GM12874 (cell line): ENCODE data around the gene SLC39A5.
A peak's percentile ranks its signal among the peaks of the same experiment; 100 is the strongest.

Experiments used
- TF ChIP-seq, protein P1 (sequence below): IDR thresholded peaks from 2 replicates; pipeline ENCODE4 v1.5.1; 2011; ENCODE audit warnings: low read depth, mild to moderate bottlenecking, control low read depth, low read length, moderate library complexity; ENCODE audit not compliant: insufficient read depth

SLC39A5 gene

DNA sequence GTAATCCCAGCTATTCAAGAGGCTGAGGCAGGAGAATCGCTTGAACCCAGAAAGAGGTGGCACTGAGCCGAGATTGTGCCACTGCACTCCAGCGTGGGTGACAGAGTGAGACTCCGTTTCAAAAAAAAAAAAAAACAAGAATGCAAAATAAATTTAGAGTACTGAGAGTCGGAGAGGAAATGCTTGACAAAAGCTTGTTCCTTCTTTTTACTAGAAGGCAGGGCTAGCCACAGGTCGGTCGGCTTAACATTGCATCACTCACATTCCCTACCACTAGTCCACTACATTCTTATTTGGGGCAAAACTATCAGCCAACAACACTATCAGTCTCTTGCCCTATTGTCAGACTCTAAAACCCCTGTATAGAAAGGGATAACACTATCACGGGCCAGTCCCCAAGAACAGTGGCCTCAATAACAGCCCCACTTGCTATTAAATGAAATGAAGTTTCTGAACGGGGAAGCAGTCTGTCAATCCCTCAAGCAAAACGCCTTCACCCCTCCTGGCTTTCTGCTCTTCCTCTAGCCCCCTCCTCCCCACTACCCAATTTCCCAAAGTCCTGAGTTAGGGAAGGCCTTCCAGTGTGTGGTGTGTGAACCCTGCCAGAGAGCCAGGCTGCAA is 9.1 kb upstream of the SLC39A5 start:
- TF ChIP-seq, protein P1, sequence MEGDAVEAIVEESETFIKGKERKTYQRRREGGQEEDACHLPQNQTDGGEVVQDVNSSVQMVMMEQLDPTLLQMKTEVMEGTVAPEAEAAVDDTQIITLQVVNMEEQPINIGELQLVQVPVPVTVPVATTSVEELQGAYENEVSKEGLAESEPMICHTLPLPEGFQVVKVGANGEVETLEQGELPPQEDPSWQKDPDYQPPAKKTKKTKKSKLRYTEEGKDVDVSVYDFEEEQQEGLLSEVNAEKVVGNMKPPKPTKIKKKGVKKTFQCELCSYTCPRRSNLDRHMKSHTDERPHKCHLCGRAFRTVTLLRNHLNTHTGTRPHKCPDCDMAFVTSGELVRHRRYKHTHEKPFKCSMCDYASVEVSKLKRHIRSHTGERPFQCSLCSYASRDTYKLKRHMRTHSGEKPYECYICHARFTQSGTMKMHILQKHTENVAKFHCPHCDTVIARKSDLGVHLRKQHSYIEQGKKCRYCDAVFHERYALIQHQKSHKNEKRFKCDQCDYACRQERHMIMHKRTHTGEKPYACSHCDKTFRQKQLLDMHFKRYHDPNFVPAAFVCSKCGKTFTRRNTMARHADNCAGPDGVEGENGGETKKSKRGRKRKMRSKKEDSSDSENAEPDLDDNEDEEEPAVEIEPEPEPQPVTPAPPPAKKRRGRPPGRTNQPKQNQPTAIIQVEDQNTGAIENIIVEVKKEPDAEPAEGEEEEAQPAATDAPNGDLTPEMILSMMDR = no peak

DNA sequence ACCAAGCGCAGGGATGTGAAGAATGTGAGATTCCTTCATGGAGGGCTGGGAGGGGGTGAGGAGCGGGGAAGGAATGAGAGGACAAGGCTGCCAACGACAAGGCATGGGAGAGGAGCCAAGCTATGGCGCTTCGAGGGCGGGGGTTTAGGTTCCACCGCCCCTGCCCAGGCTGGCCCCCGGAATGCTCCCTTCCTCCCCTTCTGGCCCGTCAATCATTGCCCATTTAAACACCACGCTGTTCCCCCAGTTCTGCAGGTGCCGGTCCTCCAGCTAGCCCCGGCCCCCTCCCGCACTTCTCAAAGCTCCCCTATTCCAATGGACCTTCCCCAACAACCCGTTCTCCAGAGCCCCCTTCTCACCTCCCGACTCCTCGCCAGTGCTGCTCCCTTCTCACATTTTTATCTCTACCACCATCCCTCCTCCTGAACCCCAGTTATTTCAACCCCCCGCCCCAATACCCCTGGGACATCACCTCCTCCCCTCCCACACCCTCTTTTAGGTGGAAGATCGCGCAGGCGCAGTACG is 8.6 kb upstream of the SLC39A5 start:
- TF ChIP-seq, protein P1 = no peak

DNA sequence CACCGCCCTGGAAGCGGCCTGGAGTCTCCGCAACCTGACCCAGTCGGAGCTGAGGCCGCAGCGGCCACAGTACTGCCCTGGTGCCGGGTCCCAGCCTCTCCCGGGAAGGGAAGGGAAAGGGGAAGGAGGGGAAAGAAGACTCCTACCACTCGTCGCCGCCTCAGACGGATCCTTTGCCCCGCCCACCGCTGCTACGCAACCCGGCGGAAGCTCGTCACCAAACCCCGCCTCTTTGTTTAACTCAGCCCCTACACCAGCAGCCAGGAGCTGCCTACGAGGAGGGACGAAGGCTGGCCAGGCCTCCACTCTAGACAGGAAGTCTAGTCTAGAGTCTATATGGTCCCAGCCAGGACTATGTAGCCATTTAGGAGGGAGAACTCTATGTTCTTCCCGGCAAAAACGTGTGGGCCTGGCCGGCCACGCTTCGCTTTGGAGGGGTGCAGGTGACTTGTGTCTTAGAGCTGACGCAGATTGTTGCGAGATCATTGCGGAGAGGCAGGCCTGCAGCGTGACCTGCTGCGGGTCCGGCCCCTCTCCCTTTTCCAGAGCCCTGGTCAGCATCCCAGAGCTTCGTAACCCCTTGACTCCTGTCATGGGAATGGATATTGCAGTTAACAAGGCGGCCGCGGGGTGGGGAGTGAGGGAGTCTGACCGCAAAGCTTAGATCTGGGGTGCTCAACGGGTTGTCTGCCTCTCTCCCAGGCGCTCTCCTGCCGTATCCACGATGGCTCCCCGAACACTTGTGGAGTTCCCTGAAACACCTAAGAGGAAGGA is 7.9 kb upstream of the SLC39A5 start, which contains the start of gene RNF41:
TSS of gene RNF41 (minus strand) at position 166 of the 774 bp plus-strand sequence. CDS start 7,875 bp downstream, outside the sequence.
- TF ChIP-seq, protein P1 = no peak

DNA sequence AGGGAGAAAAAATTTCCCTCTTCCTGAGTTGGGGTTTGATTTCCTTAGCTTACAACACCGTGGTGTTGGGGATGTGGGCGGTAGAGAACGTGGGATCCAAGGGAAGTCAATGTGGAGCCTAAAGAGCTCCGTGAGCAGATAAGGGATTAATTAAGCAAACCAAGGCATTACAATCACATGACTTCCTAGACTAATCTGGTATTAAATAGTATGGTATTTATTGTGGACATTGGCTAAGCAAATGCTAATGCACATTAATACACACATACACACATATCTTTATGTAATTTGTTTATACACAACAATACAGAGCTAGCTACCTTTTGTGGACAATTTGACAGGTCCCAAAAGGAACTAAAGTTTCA is 7.3 kb upstream of the SLC39A5 start:
- TF ChIP-seq, protein P1 = no peak

DNA sequence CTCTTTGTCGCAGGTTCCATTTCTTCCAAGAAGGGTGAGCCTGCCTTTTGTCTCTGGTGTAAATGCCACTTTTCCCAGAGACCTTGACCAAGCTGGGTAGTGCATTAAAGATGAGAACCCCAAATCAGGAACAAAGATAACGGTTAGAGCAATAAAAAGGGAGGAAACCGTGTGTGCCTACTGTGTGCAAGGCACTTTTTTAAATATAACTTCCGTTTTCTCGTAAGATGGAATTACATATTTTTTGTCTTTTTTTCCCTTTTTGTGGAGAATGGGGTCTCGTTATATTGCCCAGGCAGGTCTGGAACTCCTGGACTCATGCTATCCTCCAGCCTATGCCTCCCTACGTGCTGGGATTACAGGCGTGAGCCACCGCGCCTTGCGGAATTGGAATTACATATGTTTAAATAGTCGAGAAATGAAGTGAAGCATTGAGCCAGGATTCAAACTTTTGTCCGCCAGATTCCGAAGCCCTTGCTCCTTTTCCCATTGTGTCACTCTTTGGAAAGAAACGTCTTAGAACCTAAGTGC is 6.2 kb upstream of the SLC39A5 start:
- TF ChIP-seq, protein P1 = no peak

DNA sequence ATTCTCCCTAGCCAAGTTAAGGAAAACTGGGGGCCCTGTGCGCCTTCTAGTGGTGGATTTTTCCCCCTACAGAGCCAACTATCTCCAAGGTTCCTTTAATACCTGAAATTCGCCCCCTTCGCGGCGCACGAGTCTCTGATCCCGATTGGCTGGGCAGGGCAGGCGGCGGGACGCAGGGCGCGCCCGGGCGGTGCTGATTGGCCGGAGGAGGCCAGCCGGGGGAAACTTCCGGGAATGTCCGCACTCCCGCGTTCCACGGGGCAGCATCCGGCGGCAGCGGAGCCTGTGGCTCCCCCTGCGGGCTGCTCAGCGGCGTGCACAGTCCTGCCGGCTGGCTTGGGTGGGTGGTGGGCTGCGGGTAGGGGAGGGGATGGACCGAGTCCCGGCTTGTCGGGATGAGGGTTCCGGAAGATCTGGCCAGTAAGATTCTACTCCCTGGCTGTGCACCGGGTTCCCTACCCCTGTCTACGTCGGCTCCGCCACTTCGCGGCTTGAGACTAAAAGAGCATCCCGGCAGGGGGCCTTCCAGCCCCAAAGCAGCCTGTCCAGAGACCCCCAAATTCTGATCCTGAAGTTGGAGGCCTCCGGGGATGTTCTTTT is 5.6 kb upstream of the SLC39A5 start, which contains the start of gene NABP2:
TSS of gene NABP2 (plus strand) at position 241 of the 600 bp plus-strand sequence. CDS start 515 bp downstream, outside the sequence.
- TF ChIP-seq, protein P1 = peak; percentile 84

DNA sequence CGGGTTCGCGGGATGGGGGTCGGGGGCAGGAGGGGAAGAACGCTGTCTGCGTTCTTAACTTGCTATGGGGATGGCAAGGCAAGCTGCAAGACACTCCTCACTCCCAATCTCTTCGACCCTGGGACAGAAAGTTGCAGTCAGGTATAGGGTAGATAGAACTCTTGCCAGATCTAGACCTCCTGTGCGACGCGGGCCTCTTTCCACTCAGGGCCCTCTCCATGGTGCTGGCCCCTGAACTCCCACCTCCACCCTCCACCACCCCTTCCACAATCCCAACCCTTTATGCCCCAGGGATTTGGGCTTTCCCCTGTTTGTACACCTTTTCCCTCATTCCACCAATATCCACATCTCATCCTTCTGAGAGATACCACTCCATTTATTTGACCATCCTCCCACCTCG is 4.9 kb upstream of the SLC39A5 start:
- TF ChIP-seq, protein P1 = no peak
